Choroid plexus epithelial cell (primary cell): ENCODE measurements around the gene PTH.

ENCODE experiments used
- DNase-seq: peaks from one replicate; pipeline ENCODE4 v3.0.0-alpha.2; 2010; ENCODE audit warnings: low read depth
- H3K4me3 ChIP-seq: 2 replicates; pipeline ENCODE4 v1.5.1; 2011; ENCODE audit warnings: low read depth, mild to moderate bottlenecking, control low read depth, low read length, moderate library complexity
- CTCF ChIP-seq: conservative IDR thresholded peaks from 2 replicates; pipeline ENCODE4 v1.5.1; 2011; ENCODE audit warnings: low read depth, mild to moderate bottlenecking, control low read depth, inconsistent platforms, low read length, moderate library complexity

PTH gene

GRCh38 chr11:13450832-13451397, 44.9 kb downstream of the PTH start:
- DNase-seq = no peak
- no peak overlapping the region for H3K4me3 ChIP-seq
- TF ChIP-seq CTCF = no peak

DNA sequence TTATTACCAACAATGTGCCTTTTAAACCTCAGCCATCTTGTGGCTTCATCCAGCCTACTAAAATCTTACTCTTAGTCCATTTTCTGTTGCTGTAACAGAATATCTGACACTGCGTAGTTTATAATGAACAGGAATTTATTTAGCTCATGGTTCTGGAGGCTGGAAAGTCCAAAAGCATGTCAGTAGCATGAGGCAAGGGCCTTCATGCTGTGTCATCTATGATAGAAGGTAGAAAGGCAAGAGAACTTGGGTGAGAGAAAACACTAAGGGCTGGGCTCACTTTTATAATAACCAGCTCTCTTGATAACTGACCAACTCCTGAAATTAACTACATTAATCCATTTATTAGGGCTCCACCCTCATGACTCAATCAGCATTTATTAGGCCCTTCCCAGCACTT, 46.3 kb downstream of the PTH start:
- H3K4me3 ChIP-seq = no peak overlapping the region
- no peak for TF ChIP-seq CTCF
- no peak for DNase-seq

DNA sequence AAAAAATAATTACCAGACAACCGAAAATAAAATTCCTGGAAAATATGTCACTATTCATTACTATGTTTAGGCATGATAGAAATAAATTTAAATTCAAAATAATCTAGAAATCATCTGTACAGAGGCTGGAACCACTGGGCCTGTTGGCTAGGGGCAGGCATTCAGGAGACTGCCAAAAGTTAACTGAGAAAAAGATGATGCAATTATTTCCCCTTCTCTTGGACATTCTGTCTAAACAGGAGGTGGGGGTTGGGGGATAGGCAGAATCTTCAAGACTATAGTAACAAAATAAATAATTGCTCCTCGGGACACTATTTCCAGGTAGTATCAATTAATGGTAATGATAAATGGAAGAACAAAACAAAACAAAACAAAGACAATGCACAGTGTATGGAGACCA, 46.9 kb downstream of the PTH start:
- TF ChIP-seq CTCF = no peak
- DNase-seq = peak; percentile 76
- H3K4me3 ChIP-seq = no peak overlapping the region

GRCh38 chr11:13446444-13446843, 49.4 kb downstream of the PTH start:
- no peak overlapping the region for H3K4me3 ChIP-seq
- DNase-seq = peak; percentile 61
- TF ChIP-seq CTCF = no peak

GRCh38 chr11:13445588-13445987, 50.2 kb downstream of the PTH start:
- DNase-seq = no peak
- H3K4me3 ChIP-seq = no peak overlapping the region
- no peak for TF ChIP-seq CTCF
